NT2/D1 (cell line): ENCODE measurements around the gene EFCAB5.

Source experiments
- SUZ12 ChIP-seq: IDR thresholded peaks from 2 replicates; pipeline ENCODE4 v1.6.1; 2011; ENCODE audit not compliant: insufficient read length, insufficient read depth; ENCODE audit errors: extremely low read depth
- YY1 ChIP-seq: IDR thresholded peaks from 2 replicates; pipeline ENCODE4 v1.6.1; 2011; ENCODE audit not compliant: insufficient read length, insufficient read depth
- ZNF274 ChIP-seq: IDR thresholded peaks from 2 replicates; pipeline ENCODE4 v1.6.1; 2011; ENCODE audit warnings: mild to moderate bottlenecking, low read depth, low read length

DNA sequence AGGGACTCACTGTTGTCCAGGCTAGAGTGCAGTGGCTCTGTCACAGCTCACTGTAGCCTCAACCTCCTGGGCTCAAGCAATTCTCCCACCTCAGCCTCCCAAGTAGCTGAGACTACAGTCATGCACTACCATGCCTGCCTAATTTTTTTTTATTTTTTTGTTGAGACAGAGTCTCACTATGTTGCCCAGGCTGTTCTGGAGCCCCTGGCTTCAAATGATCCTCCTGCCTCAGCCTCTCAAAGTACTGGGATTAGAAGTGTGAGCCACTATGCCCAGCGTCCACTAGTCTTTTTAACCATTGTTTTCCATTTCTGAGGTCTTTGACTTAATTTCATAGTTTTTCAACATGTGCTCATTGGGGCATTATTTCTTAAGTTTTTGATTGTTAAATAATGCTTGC, 188.7 kb downstream of the EFCAB5 start:
- TF ChIP-seq ZNF274 (no peak), YY1 (no peak), SUZ12 (no peak)
